Parathyroid adenoma (tissue), 2 donors: ENCODE data around the gene TREML2.

Experiments
- H2AFZ ChIP-seq: fragments of 300-600 bp; sonication (generic); one replicate; pipeline ENCODE4 v1.7.0; 2017; ENCODE audit warnings: antibody characterized with exemption, mild to moderate bottlenecking
- H3K27ac ChIP-seq: fragments of 300-600 bp; sonication (generic); one replicate; pipeline ENCODE4 v1.7.0; 2017
- H3K27me3 ChIP-seq: fragments of 300-600 bp; sonication (generic); one replicate; pipeline ENCODE4 v1.7.0; 2017; ENCODE audit warnings: low read length; ENCODE audit not compliant: control insufficient read depth, insufficient read depth
- H3K36me3 ChIP-seq: fragments of 300-600 bp; sonication (generic); one replicate; pipeline ENCODE4 v1.7.0; 2017; ENCODE audit warnings: low read length; ENCODE audit not compliant: control insufficient read depth, insufficient read depth
- H3K4me1 ChIP-seq: fragments of 300-600 bp; sonication (generic); one replicate; pipeline ENCODE4 v1.7.0; 2017; ENCODE audit warnings: control low read depth
- H3K4me2 ChIP-seq: fragments of 300-600 bp; sonication (generic); one replicate; pipeline ENCODE4 v1.7.0; 2017; ENCODE audit warnings: low read length
- H3K4me3 ChIP-seq: fragments of 300-600 bp; sonication (generic); one replicate; pipeline ENCODE4 v1.7.0; 2017; ENCODE audit warnings: low read depth, low read length
- H3K79me2 ChIP-seq: fragments of 300-600 bp; sonication (generic); one replicate; pipeline ENCODE4 v1.7.0; 2017; ENCODE audit warnings: control low read depth
- H3K9ac ChIP-seq: fragments of 300-600 bp; sonication (generic); one replicate; pipeline ENCODE4 v1.7.0; 2017; ENCODE audit warnings: mild to moderate bottlenecking
- H3K9me3 ChIP-seq: fragments of 300-600 bp; sonication (generic); one replicate; pipeline ENCODE4 v1.7.0; 2017; ENCODE audit warnings: low read length; ENCODE audit not compliant: control insufficient read depth
- CTCF ChIP-seq: fragments of 300-600 bp; sonication (generic); IDR thresholded peaks from one replicate; pipeline ENCODE4 v1.7.0; 2017; ENCODE audit warnings: antibody characterized with exemption, mild to moderate bottlenecking
- donor health status: primary hyperparathyroidism.

TREML2 gene

GRCh38 chr6:41224800-41225199, 23.9 kb upstream of the TREML2 start:
- no peaks in the 10 kb centered on the region for H3K4me1 ChIP-seq
- H3K4me3 ChIP-seq, result no peak overlapping the region
- no peak for TF ChIP-seq CTCF
- no peak overlapping the region for H3K9ac ChIP-seq
- H3K79me2 ChIP-seq, result no peaks in the 10 kb centered on the region
- H3K36me3 ChIP-seq, result no peaks in the 10 kb centered on the region
- no peaks in the 10 kb centered on the region for H3K27me3 ChIP-seq
- no peak overlapping the region for H3K4me2 ChIP-seq
- no peak overlapping the region for H2AFZ ChIP-seq
- H3K9me3 ChIP-seq, result no peaks in the 10 kb centered on the region
- no peak overlapping the region for H3K27ac ChIP-seq

- Histone ChIP-seq H3K4me3 (no peak overlapping the region), H3K4me2 (no peak overlapping the region), H3K9ac (no peak overlapping the region), H3K4me1 (no peaks in the 10 kb centered on the region), H3K27ac (no peak overlapping the region), H3K79me2 (no peaks in the 10 kb centered on the region), H3K27me3 (no peaks in the 10 kb centered on the region), H3K9me3 (no peaks in the 10 kb centered on the region), H2AFZ (no peak overlapping the region), H3K36me3 (no peaks in the 10 kb centered on the region)
- TF ChIP-seq CTCF, result no peak
These were observed 21.6 kb upstream of the TREML2 start for GRCh38 chr6:41222513-41222912.

- Histone ChIP-seq H3K4me2 (no peak overlapping the region), H2AFZ (no peak overlapping the region), H3K79me2 (no peaks in the 10 kb centered on the region), H3K27me3 (no peaks in the 10 kb centered on the region), H3K27ac (no peak overlapping the region), H3K9me3 (no peaks in the 10 kb centered on the region), H3K4me3 (no peak overlapping the region), H3K4me1 (no peaks in the 10 kb centered on the region), H3K9ac (no peak overlapping the region), H3K36me3 (no peaks in the 10 kb centered on the region)
- TF ChIP-seq CTCF, result no peak
These were observed 21.1 kb upstream of the TREML2 start for GRCh38 chr6:41222045-41222444.

- no peaks in the 10 kb centered on the region for H3K36me3 ChIP-seq
- H3K4me3 ChIP-seq, result no peak overlapping the region
These were observed 15.7 kb upstream of the TREML2 start for GRCh38 chr6:41216616-41217015.

More at GRCh38 chr6:41216616-41217015, 15.7 kb upstream of the TREML2 start:
- Histone ChIP-seq H3K4me2 (no peak overlapping the region), H3K9me3 (peaks cover 3% of the 10 kb centered on the region), H3K27me3 (no peaks in the 10 kb centered on the region), H2AFZ (no peak overlapping the region), H3K79me2 (no peaks in the 10 kb centered on the region), H3K9ac (no peak overlapping the region), H3K27ac (no peak overlapping the region), H3K4me1 (no peaks in the 10 kb centered on the region)
- no peak for TF ChIP-seq CTCF
